ENCODE data around the gene GAGE13. TPM values are rescaled to one million over a fixed set of nuclear protein-coding genes. Genes with fewer than 3 reads are reported as not detected.

Gene GAGE13, protein sequence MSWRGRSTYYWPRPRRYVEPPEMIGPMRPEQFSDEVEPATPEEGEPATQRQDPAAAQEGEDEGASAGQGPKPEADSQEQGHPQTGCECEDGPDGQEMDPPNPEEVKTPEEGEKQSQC
- total RNA-seq = not detected in 2 replicates

DNA sequence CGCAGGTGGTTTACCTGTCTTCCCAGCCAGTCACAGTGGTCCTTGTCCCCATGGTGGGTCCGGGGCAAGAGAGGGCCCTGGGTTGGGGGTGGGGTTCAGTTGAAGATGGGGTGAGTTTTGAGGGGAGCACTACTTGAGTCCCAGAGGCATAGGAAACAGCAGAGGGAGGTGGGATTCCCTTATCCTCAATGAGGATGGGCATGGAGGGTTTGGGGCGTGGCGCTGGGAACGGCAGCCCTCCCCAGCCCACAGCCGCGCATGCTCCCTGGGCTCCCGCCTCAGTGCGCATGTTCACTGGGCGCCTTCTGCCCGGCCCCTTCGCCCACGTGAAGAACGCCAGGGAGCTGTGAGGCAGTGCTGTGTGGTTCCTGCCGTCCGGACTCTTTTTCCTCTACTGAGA, at the start of gene GAGE13:
GAGE13 (plus strand) TSS at position 301 of the 400 bp plus-strand sequence. CDS start 1,156 bp downstream, outside the sequence.

DNA sequence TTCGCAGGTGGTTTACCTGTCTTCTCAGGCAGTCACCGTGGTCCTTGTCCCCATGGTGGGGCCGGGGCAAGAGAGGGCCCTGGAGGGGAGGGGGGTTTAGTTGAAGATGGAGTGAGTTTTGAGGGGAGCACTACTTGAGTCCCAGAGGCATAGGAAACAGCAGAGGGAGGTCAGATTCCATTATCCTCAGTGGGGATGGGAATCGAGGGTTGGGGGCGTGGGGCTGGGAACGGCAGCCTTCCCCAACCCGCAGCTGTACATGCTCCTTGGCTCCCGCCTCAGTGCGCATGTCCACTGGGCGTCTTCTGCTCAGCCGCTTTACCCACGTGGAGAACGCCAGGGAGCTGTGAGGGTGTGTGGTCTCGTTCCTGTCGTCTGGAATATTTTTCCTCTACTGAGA, 28.0 kb upstream of the GAGE13 start, which contains the start of gene GAGE10:
GAGE10 (plus strand) TSS at position 301 of the 400 bp plus-strand sequence. CDS start 1,214 bp downstream, outside the sequence.

DNA sequence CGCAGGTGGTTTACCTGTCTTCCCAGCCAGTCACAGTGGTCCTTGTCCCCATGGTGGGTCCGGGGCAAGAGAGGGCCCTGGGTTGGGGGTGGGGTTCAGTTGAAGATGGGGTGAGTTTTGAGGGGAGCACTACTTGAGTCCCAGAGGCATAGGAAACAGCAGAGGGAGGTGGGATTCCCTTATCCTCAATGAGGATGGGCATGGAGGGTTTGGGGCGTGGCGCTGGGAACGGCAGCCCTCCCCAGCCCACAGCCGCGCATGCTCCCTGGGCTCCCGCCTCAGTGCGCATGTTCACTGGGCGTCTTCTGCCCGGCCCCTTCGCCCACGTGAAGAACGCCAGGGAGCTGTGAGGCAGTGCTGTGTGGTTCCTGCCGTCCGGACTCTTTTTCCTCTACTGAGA, 9.6 kb upstream of the GAGE13 start, which contains the start of gene GAGE12J:
GAGE12J (plus strand) TSS at position 301 of the 400 bp plus-strand sequence. CDS start 1,157 bp downstream, outside the sequence.

Other genes starting within 250 kb of the GAGE13 start
- 19.9 and 21.2 TPM in 2 replicates for gene GPKOW, start 207.8 kb upstream of the GAGE13 start, total RNA-seq
- gene MAGIX, start 168.8 kb upstream of the GAGE13 start, total RNA-seq = 1.8 and 4.6 TPM in 2 replicates
- 109 and 200 TPM in 2 replicates for gene PLP2, start 159.7 kb upstream of the GAGE13 start, total RNA-seq
- 9.8 and 10.8 TPM in 2 replicates for gene PRICKLE3, start 145.2 kb upstream of the GAGE13 start, total RNA-seq
- 1.5 TPM in 1 of 2 replicates, not detected in the other for gene SYP, start 131.4 kb upstream of the GAGE13 start, total RNA-seq
- gene CACNA1F, start 98.2 kb upstream of the GAGE13 start, total RNA-seq = under 0.01 TPM in 1 of 2 replicates, not detected in the other
- 22.0 and 23.7 TPM in 2 replicates for gene CCDC22, start 96.1 kb upstream of the GAGE13 start, total RNA-seq
- gene FOXP3, start 66.9 kb upstream of the GAGE13 start, total RNA-seq = not detected in 2 replicates
- gene PPP1R3F, start 61.8 kb upstream of the GAGE13 start, total RNA-seq = 1.5 and 9.5 TPM in 2 replicates
- not detected in 2 replicates for gene GAGE10, start 27.9 kb upstream of the GAGE13 start, total RNA-seq
- gene GAGE12J, start 9.5 kb upstream of the GAGE13 start, total RNA-seq = not detected in 2 replicates
- gene GAGE12C, start 200.6 kb downstream of the GAGE13 start, total RNA-seq = not detected in 2 replicates
- not detected in 2 replicates for gene GAGE12D, start 210.2 kb downstream of the GAGE13 start, total RNA-seq
- gene GAGE12E, start 219.7 kb downstream of the GAGE13 start, total RNA-seq = not detected in 2 replicates
- not detected in 2 replicates for gene GAGE12F, start 229.3 kb downstream of the GAGE13 start, total RNA-seq
- not detected in 2 replicates for gene GAGE12G, start 238.8 kb downstream of the GAGE13 start, total RNA-seq
- gene GAGE12H, start 248.4 kb downstream of the GAGE13 start, total RNA-seq = not detected in 2 replicates